ENCODE data around the gene ZNF330.
"Not testable (repeated sequence)": the region's sequence is repeated elsewhere in the genome, so short reads cannot be mapped to it uniquely, and the experiment has no call there.

Gene ZNF330

DNA sequence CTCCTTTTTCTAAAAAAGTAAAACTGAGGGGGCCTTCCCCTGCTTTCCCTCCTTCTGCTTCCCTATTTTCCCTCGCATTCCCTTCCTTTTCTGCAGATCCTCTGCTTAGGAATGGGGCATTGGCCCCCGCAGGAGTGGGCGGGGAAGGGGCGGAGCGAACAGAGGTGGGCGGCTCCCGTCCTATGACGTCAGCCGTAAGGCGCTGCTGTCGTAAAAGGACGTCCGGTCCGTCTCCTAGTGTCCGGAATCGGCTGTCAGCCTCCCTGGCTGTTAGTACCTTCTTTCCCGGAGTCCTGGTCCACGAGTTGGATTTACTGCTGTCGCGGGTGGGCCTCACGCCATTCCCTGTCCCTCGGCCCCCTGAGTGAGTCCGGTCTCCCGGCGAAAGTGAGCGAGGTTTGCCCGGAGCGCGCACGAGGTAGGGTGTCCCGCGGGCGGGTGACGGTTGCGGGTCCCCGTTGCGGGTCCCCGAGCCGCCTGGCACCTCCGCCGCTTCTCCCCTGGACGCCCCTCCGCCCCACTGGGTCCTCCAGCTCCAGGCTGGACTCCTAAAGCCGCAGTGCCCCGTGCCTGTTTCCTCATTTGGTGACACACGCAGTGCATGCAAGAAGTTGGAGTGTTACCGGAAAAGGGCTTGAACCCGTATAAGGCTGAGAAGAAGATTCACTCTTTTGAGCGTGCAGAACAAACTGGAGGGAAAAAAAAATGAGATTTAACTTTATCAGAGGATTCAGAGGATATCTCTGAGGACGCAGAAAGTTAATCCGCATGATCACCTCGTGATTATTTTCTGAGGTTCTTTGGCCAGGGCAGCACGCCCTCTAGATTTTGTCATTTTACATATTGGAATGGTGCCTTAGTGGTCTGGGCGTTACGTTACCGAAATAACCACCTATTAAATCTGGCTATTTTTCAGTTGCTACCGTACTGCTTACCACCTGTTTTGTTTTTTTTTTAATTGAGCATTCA lies at the start of gene ZNF330:
Gene ZNF330 (plus strand): TSS at position 205 of the 969 bp plus-strand sequence. CDS start 1,477 bp downstream, outside the sequence.
- peak; percentile 10 for DNase-seq

DNA sequence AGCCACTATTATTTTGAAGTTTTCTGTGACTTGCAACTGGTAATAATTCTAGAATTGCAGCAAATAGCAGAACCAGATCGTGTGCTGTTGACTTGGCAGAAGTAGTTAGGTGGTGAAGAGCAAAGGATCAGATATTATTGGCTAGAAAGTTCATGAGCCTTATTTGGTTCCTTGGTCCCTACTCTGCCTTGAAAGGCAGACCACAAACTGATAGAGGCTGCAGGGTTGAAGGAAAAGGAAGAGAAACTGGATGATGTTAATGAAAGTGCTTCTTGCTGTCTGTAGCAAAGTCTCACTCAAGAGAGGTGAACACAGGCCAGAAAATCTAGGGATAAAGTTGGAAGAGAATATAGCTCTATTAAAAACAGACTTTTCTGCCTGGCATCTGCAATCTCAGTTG lies 46.2 kb upstream of the ZNF330 start:
- no peak for DNase-seq

DNA sequence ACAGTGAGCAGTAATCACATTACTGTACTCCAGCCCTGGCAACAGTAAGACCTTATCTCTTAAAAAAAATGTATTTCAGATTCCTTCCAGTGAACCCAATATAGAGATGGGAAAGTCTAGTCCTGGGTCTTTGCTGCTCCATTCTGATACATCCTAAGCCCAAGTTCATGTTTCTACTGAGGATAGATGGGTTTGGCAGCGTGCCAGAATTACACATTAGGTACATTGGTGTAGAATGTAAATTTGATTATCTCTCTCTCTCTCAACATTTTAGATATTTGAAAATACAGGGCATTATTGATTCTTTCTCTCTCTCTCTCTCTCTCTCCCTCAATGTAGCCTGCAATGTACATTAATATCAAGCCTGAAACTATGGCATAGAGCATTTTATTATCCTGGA lies 43.5 kb upstream of the ZNF330 start:
- no peak for DNase-seq

DNA sequence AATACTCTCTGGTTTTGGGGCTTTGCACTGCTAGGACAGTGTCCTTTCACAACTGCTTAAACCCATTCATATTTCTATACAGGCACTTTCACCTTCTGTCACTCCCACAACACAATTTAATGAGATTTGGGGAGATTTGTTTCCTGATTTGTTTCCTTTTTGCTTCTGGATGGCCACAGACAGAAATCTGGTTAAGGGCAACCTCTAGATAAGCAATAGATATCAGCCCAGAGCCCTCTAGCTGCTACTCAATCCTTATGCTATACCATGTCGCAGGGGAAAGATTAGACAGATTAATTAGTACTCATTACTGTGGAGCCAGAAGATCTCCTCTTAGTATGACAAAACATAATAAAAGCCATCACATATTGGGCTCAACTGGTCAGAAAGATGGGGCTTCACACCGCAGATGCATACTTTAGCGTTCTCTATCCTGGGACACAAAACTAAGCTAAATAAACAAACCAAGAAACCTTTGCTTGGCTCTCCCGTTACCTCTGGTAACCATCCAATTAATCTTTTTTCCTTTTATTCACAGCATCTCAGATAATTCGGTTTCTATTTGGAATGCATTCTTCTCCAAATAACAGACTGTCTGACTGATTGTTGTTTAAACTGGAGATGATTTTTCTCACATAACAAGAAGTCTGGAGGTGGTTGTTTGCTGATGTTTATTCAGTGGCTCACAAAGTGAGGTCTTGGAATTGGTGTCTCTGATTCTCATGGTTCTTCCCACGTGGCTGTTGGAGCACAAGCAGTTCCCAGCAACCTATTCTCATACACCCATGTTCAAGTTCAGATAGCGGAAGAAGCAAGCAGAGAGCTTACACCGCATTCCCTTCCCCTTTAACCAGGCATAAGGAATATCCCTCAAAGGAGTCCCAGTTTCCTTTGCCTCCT lies 41.0 kb upstream of the ZNF330 start:
- DNase-seq = no peak

DNA sequence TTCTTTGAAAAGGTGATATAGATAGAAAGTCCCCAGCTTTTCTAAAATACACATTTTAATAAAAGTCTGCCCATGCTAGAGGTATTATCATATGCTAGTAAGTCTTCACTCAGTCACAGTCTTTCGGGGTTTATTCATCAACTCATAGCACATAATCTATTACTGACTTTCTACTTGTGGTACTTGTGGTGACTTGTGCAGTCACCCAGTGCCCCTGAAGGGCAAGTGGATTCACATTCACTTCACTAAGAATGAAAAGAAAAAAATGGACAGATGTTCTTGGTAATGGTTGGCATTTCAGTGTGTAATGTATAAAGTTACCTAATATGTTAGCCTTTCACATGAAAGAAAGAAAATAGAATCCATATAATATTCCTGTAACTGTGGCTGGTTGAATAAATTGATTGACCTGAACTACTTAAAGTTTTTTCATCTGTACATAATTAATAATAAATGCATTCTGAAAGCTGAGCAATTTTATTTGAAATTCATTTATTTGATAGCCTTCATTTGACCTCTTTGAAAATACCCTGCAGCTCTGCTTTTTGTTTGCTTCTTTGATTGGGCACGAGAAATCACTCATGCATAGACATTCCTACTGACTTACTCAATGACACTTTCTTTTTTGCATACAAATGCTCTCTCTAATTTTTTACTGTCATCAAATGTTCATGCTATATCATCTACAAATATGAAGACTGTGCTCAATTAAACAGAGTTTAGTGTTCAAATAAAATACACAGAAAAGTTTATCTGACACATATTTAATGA lies 39.5 kb upstream of the ZNF330 start:
- DNase-seq = no peak

DNA sequence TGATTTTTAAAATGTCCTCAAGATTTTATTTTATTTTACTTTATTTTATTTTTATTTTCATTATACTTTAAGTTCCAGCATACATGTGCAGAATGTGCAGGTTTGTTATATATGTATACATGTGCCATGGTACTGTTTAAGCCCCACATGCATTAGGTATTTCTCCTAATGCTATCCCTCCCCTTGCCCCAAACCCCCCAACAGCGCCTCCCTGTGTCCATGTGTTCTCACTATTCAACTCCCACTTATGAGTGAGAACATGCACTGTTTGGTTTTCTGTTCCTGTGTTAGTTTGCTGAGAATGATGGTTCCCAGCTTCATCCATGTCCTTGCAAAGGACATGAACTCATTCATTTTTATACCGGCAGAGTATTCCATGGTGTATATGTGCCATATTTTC lies 37.2 kb upstream of the ZNF330 start:
- DNase-seq = not testable (repeated sequence)

DNA sequence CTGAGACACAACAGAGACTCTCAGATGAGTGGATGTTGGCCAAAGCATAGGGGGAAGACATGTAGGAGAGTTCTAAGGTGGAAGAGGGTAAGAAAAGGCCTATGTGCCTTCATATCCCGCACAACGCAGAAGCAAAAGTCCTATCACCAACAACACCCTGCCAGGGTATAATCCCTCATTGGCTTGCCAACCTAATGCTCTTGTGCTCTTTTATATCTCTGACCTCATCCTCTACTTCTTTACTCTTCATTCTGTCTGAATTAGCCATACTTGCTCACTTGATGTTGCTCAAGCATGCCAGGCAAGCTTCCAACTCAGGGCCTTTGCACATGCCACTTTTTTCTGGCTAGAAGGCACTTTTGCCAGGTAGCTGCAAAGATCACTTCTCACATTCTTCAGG lies 28.1 kb upstream of the ZNF330 start:
- DNase-seq = no peak

DNA sequence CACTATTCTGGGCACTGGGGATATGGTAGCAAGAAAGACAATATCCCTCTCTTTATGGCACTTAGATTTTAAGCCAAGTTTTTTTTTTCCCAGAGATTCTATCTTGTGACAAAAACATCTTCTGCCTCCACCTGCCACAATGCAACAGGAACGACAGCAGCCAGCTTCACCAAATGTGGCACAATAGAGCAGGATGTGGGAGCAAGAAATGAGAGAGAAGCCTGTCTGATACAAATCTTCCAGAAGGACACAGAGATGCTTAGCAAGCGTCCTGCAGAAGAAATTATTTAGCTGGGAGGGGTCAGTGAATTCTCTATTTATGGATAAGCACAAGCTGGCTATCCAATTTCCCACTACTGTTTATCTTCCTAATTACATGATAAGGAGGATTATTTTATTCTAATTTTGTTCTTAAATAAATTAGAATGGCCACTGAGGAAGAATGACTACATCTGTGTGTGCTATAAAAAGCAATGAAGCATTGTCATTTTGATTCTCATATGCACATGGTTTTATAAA lies 27.1 kb upstream of the ZNF330 start:
- DNase-seq = no peak

DNA sequence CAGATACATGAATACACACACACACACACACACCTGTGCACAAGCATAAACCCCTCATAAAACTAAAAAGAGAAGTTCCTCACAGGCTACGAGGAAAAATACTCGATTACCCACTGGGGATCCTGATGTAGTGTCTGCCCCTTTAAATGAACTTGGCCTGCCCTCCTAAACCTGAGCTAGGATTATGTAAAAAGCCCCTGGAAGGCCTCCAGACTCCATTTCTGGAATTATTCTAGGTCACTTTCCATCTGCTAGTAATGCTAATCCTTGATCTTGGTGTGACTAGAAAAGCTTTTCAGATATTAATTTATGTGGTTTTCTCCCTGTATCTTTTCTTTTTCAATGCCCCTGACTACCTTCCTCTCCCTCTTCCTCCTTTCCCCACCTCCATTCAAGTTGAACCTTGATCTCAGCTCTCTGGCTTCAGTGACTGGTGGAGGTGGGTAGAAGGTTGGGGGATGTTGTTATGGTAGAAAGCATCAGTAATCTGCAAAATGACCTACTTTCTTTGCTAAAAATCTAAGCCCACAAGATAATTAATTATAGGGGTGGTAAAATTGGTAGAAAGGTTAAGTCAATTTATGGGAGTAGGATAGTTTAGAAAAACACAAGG lies 25.5 kb upstream of the ZNF330 start:
- no peak for DNase-seq

DNA sequence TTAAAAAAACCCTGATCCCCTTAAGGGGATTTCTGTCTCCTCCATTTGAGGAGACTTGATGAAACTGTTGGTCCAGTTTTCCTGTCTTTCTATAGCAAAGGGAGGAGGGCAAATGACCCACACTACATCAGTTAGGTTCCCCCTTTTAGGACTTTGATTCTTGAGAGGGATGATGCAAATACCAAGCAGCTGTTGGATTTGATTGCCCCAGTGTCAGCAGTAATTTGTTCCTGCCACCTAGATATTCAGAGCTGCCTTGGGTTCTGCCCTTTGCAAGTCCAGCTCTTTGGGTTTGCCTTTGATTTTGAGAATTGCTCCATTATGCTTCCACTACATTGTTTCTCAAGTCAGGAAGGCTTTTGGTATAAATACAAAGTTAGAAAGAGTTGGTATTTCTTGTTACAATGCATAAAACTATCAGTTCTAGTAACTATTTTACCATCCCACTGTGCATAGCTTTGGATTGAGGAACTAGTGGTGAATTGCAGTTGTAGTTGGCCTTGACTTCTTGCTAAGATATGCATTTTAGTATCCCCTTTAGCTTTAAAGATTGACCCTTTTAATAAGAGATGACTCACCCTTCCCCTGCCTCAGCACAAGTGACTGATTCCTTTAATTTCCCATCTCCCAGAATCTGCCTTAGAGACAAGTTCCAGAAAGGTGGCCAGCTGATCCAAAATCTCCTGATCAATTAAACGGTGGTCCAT lies 24.3 kb upstream of the ZNF330 start:
- DNase-seq = no peak

DNA sequence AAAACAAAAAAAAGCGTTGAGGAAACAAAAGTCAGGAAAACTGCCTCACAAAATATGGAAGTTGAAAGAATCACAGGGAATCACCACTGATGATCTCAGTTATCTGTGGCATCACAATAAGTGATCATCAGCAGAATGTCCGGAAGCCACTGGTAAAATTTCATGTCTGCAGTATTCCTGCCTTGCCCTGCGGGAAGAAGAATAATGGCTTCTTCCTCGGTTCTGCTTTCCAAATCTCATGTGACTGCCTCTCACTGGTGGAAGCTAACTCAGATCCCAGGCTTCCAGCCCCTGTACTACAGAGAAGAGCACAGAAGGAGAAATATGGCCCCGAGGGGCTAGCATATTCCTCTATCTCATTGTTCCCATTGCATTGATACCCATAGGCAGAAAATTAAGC lies 12.7 kb upstream of the ZNF330 start:
- no peak for DNase-seq

DNA sequence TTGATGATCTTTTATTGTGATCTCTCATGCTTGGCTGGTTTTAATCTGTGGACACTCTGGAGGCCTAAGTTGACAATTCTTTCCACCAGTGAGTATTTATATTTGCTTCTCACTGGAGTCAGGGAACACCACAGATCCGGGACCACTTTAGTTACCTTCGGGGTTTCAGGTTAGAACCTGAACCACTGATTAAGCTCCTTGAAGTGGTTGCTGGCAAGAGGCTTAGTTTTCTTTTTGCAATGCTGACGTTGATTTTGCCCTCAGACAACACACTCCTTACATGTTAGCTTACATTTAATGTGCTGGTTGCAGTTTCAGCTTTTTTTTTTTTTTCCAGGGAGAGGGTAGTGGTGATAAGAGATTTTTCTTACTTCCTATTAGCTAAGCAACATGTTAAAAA lies 10.5 kb upstream of the ZNF330 start:
- no peak for DNase-seq

DNA sequence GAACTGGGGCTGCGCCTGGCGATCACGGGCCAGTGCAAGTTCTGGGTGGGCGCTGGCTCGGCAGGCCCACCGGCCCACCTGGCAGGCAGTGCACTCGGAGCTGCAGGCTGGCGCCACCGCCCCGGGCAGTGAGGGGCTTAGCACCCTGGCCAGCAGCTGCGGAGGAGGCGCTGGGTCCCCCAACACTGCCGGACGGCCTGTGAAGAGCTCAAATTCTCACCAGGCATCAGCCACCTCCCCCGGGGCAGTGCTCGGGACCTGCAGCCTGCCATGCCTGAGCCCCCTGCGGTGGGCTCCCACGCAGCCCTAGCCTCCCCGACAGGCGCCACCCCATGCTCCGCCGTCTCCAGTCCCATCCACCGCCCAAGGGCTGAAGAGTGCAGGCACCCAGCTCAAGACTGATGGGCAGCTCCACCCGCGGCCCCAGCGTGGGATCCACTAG lies 7.1 kb upstream of the ZNF330 start:
- no peak for DNase-seq

DNA sequence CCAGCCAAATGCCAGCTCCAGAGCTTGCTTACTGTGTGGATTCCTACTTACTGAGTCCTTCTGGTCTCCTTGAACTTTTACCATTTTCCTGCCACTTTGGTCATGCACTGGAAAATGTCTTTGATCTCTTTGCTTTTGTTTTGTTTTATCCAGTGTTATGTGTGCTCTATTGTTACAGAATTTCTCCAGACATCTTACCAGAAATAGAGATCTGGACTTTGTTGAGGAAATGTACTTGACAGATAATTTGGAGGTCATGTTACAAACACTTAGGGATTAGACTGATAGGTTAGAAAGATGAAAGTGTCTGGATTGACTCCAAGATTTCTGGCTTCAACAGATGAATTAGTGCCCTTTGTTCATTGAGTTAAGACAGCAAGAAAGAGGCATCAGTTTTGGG lies 5.7 kb upstream of the ZNF330 start:
- no peak for DNase-seq

DNA sequence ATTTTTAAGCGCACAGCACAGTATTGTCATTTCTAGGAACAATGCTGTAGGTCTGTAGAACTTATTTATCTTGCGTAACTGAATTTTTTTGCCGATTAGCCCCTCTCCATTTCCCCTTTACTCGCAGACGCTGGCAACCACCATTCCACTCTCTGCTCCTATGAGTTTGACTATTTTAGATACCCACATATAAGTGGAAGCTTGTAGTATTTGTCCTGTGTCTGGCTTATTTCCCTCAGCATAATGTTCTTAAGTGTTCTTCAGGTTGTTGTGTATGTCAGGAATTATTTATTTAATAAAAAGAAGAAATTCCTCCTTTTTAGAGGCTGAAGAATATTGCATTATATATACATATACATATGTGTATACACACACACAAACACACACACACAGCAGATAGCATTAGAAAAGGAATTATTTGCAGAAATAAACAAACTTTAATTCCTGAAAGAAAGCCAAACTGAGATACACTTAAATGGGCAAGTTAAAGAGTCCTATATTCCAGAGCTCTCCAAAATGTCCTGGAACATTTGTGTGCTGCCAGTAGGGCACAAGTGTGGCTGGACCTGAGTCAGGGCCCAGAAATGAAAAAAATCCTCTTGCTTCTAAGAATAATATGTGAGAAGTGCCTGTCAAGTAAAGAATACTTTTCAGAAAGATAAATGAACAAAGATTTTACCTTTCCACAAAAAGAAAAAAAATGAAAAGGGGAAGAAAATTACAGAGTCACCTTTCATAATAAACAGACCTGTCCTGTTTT lies 4.5 kb upstream of the ZNF330 start:
- no peak for DNase-seq

DNA sequence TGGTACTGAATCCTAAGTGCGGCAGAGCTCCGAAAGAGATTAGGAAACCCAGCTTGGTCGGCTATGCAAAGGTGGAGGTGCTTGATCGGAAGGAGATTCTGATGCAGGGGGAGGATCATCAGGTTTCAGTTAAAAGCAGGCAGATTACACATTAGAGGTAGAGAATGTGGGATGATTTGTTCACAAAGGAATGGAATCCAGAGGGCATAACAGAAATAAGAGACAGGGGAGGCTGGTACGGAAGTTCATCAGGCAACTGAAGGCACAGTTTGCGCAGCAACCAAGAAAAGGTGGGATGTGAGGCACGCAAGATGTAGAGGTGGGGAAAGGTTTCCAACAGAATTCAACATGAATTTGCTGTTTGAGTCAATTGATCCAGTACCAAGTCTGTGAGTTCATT lies 424 bp upstream of the ZNF330 start:
- no peak for DNase-seq

DNA sequence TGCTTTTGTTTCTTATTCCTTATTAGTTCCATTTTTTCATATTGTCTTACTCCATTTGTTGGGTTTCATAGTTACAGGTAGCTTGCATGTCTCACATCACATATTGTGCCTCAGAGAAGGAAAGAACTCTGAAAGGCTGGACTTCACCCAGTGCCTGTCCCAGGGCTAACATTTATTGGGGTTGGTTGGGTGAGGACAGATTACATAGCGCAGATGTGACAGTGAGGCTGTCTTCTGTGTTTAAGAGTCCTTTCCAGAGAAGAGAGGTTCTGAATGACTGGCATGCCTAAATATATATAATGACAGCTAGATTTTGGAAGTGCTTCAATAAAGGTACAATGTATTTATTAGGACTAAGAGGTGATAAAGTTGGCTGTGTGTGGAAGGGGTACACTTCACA lies 2.7 kb downstream of the ZNF330 start:
- no peak for DNase-seq

DNA sequence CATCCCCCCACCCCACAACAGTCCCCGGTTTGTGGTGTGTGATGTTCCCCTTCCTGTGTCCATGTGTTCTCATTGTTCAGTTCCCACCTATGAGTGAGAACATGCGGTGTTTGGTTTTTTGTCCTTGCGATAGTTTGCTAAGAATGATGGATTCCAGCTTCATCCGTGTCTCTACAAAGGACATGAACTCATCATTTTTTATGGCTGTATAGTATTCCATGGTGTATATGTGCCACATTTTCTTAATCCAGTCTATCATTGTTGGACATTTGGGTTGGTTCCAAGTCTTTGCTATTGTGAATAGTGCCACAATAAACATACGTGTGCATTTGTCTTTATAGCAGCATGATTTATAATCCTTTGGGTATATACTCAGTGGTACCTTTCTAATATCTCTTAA lies 6.6 kb downstream of the ZNF330 start:
- DNase-seq = not testable (repeated sequence)

DNA sequence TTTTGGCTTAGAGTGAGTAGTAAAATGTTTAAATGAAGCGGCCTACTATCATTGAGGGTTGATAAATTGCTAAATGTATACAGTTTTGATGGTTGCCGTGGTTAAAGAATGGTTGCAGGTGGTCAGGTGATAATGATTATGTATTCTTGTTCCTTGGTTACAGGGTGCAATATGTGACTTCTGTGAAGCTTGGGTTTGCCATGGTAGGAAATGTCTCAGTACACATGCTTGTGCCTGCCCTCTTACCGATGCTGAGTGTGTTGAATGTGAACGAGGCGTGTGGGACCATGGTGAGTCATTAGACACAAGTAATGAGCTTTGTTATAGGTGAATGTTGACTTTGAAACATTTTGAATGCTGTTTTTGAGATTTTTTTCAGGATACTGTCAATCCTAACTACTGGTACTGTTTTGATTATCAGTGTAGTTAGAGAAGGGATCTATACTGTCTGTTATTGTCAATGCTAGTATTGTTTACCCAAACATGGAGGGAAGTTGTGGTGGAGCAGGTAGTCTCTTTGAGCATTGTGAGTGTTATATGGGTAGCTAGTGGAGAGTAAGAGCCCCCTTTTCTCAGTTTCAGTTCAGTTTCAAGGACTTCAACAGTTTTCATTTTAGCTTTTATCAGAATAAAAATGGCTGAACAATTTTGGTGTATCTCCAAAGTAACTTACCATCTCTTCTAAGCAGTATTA lies 8.9 kb downstream of the ZNF330 start:
- no peak for DNase-seq

DNA sequence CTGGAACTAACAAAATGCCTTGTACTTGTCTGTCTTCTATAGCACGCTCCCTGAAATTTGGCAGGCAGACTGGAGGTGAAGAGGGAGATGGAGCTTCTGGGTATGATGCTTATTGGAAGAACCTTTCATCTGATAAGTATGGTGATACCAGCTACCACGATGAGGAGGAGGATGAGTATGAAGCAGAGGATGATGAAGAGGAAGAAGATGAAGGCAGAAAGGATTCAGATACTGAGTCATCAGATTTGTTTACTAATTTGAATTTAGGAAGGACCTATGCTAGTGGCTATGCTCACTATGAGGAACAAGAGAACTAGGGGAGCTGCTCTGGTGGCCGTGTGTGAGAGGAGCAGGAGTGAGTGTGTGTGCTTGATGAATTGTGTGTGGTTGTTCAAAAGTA lies 13.0 kb downstream of the ZNF330 start:
- no peak for DNase-seq

Measured in NCI-H1105 (cell line).